GM06990 (cell line): ENCODE results near the gene NCCRP1.

Source experiments
- DNase-seq: peaks from one replicate; pipeline ENCODE4 v3.0.0-alpha.2; 2011; ENCODE audit not compliant: insufficient read length; ENCODE audit errors: extremely low read depth
- H3K27me3 ChIP-seq: replicated peaks from 2 replicates; pipeline ENCODE4 v1.6.0; 2011; ENCODE audit warnings: low read length; ENCODE audit not compliant: control insufficient read depth, insufficient read depth
- H3K36me3 ChIP-seq: 2 replicates; pipeline ENCODE4 v1.5.1; 2011; ENCODE audit warnings: low read length; ENCODE audit not compliant: control insufficient read depth, insufficient read depth
- H3K4me3 ChIP-seq: replicated peaks from 2 replicates; pipeline ENCODE4 v1.5.1; 2011; ENCODE audit warnings: low read depth, mild to moderate bottlenecking, control low read depth, low read length
- CTCF ChIP-seq: IDR thresholded peaks from 2 replicates; pipeline ENCODE4 v1.5.1; 2011; ENCODE audit warnings: low read length, control low read depth, mild to moderate bottlenecking, inconsistent platforms; ENCODE audit not compliant: insufficient read depth, poor library complexity, severe bottlenecking

NCCRP1 gene

GRCh38 chr19:39152066-39152465 is 44.7 kb upstream of the NCCRP1 start:
- Histone ChIP-seq H3K4me3 (no peak overlapping the region), H3K27me3 (no peaks in the 10 kb centered on the region), H3K36me3 (no peaks in the 10 kb centered on the region)
- TF ChIP-seq CTCF = no peak
- DNase-seq = no peak

- no peak for TF ChIP-seq CTCF
Observed at GRCh38 chr19:39154100-39154628, 42.6 kb upstream of the NCCRP1 start.

GRCh38 chr19:39154629-39155100 is 42.1 kb upstream of the NCCRP1 start:
- DNase-seq = no peak
- Histone ChIP-seq H3K27me3 (no peaks in the 10 kb centered on the region), H3K4me3 (no peak overlapping the region), H3K36me3 (no peaks in the 10 kb centered on the region)
- TF ChIP-seq CTCF = no peak

More at GRCh38 chr19:39154100-39154628, 42.6 kb upstream of the NCCRP1 start:
- Histone ChIP-seq H3K4me3 (no peak overlapping the region), H3K27me3 (no peaks in the 10 kb centered on the region), H3K36me3 (no peaks in the 10 kb centered on the region)
- DNase-seq = no peak

GRCh38 chr19:39155114-39155700 is 41.6 kb upstream of the NCCRP1 start:
- Histone ChIP-seq H3K27me3 (no peaks in the 10 kb centered on the region), H3K36me3 (no peaks in the 10 kb centered on the region), H3K4me3 (no peak overlapping the region)
- no peak for DNase-seq
- TF ChIP-seq CTCF = no peak

GRCh38 chr19:39155741-39156140 is 41.0 kb upstream of the NCCRP1 start:
- no peak for DNase-seq
- Histone ChIP-seq H3K4me3 (no peak overlapping the region), H3K27me3 (no peaks in the 10 kb centered on the region), H3K36me3 (no peaks in the 10 kb centered on the region)
- TF ChIP-seq CTCF = no peak
